Measurements from ENCODE around the gene EMP1.

Gene EMP1, protein sequence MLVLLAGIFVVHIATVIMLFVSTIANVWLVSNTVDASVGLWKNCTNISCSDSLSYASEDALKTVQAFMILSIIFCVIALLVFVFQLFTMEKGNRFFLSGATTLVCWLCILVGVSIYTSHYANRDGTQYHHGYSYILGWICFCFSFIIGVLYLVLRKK
- total RNA-seq, result 436 to 1,409 (median 787) reads per million in 17 experiments

DNA sequence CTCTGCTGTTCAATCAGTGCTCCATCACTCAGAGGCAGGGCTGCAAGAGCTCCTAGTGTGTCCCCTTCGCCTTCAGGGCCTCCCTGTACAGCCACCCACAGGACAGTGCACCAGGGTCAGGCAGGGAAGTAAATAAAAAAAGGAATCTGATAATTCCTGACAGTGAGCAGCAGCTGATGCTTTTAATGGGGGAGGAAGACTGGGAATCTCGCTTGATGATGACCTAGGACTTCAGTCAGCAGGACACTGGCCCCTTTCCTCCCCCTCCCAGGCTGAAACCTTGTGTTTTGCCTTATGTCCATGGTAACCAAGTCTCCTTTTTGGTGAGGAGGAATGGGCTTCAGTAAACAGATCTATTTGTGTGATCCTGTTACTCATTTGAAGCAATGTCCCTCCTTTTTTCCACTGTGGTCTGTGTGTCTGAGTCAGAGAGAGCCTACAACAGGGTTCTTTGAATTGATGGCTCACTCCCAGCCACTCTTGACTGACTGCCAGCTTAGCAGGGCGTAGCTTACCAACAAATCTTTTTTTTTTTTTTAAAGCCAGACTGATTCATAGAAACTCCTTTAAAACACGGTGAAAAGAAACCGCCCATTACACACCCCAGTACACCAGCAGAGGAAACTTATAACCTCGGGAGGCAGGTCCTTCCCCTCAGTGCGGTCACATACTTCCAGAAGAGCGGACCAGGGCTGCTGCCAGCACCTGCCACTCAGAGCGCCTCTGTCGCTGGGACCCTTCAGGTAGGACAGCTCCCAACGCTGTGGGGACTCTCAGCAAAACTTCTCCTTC, at the start of gene EMP1:
Gene EMP1, plus strand, starts transcription at position 597 of the 792 bp plus-strand sequence. CDS start 14,785 bp downstream, outside the sequence.
- DNase-seq, result peak; percentile 82 to 96 (median 86)

DNA sequence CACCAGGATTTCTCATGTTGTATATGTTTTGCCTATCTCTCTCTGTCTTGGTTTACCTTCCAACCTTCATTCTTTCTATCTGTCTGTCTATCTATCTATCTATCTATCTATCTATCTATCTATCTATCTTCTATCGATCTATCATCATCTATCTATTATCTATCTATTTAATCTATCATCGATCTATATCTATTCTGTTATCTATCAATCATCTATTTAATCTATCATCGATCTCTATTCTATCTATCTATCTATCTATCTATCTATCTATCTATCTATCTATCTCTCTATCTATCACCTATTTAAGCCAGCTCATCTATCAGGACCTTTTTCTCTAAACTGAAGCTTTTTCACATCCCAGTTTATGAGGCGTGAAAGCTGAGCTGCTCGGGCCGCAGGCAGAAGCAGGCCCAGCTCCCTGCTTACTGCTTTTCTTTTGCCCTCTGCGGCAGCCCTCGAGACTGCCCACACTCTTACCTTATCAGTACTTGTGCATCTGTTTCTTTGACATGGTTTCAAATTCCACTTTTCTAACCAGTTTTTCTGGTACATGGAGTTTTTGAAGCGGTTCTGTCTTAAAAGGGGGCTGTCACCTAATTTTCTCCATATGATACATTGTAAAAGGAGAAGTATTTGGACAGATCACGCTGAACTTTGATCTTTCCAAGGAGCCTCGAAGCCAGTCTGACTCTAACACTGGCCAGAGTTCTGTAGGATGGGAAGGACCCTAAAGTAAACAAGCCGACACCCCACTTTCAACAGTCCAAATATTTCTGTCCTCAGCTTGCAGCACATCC, 48.6 kb upstream of the EMP1 start:
- DNase-seq, result peak in 1 of 4 experiments; percentile 27

DNA sequence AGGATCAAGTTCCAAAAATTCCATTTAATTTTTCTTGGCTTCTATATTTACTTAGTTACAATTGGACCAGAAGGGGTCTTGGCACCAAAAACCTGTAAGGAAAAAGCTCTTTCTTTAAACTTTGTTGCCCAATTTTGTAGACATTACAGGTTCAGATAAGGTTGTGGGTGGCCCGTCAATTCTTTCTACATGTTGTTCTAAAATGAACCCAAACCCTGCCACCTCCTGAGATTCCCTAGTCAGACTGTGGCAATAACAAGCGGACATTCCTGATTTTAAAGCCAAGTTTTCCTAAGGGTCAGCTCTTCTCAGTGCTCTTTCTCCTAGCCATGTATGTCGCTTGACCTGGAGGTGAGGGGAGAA, 48.1 kb upstream of the EMP1 start:
- DNase-seq, result no peak

DNA sequence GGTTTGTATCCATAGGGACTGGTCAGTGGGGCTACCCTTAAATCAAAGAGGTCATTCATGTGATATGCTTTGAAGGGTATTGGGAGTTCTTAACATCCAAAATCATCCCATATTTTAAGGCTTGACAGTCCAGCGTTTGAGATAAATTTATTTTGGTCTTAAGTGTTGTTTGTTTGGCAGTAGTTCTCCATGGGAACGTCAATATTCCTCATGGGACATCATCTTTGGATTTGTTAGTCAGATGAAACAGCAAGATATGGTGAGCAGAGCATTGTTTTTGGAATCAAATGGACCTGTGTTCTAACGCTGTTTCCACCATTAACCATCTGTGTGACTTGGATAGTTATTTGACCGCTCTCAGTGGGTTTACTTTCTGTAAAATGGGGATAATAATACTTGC, 47.1 kb upstream of the EMP1 start:
- no peak for DNase-seq

DNA sequence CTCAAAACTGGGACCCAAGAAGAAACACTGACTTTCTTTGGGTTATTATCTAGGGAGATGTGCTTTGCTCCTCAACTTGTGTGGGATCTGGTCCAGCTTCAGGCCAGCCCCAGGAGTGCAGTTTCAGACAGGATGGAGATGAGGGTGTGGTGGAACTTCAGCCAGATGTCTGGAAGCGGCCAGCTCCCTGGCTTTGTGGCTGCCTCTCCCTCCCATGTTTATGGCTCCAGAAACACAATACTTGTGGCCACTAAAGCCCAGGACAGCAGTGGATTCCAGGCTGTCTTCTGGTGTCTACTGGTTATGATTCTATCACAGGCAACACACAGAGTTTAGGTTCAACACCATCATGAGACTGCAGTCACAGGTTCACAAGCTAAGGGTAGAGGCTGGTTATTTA, 44.2 kb upstream of the EMP1 start:
- no peak for DNase-seq

DNA sequence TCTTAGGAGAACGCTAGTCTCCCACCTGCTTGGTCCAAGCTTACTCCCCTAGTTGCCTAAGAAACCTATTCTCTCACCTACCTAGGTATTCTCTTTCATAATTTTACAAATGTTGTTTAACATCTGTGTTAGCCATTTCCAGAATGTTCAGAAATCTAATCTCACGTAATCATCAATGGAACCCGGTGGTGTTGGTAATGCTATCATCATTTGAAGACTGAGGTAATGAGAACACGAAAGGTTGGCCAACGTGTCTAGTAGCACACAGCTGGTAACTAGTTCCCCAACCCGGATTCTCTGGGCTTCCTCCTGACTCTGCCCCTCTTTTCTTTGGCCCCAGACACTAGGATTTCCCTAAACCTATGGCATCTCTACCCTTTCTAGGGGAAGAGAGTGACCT, 43.8 kb upstream of the EMP1 start:
- DNase-seq, result peak in 2 of 4 experiments; percentile 28 to 29

DNA sequence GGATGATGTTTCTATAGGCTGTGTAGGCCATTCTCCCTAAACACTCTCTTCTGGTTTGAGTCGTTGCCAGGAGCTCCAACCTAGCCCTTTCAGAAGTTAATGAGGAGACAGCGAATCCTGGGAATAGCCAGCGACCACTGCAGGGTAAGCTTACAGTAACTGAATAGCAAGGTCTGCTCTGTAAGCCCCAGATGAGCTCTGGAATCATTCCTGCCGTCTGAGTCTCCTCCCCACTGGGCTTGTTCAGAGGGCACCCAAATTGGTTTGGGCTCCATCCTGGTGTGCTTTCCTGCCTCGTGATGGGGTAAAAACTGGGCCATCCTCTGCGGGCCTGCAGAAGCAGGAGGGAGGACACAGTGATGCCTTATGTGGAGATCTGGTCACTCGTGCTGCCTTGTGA, 43.3 kb upstream of the EMP1 start:
- DNase-seq, result no peak

DNA sequence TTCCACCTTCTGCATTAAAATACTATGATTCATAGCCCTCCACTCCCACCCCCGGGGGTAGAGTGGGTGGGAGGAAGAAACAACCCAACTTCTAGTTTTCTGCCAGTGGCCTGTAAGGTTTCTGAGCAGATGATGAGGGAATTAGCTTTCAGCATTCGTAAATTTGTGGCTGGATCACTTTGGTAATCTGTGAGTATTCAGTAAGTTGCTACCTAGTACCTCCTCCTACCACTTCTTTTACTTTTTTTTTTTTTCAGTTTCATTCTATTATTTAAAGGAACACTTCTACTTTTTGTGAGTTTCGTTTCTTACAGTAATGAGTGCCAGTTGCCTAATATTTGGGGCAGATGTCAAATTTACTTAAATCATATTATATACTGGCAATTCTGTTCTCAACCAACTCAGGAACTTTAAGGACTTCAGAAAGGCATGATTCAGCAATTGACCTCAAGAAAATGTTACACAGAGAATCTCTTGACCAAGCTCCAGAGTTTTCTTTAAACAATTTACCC, 42.4 kb upstream of the EMP1 start:
- DNase-seq, result peak; percentile 71 to 89 (median 81)

DNA sequence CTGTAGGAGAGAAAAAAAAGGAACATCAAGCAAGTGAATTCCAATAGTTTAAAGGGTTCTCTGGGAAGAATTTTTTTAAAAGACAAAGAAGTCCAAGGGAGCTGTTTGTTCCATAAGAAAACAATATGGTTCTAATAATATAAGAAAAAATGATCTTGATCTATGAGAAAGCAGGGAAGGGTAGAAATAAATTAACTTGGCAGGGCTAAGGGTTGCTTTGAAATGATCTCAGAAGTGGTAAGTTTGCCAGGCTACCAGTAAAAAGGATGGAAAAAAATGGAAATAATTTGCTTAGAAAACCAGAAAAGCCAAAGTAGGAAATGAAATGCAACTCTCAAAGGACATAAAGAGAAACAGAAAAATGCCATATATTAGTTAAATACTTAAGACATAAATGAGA, 41.7 kb upstream of the EMP1 start:
- DNase-seq, result no peak

DNA sequence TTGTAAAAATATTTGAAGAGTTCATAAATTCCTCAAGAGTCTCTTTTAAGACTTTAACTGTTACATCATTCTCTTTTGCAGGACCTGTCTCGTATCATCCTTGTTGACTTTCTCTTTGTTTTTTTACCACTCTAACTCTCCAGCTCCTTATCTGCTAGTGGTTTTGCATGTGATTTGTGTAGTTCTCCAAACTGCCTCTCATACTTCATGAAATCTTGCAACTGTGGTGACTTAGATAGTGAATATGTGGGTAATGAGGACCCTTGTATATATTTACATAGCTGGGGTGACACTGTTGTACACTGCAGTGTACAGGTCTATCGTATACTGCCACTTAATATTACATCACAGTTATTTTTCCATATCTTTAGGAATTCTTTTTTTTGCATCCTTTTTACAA, 40.2 kb upstream of the EMP1 start:
- peak in 2 of 4 experiments; percentile 38 to 43 for DNase-seq

DNA sequence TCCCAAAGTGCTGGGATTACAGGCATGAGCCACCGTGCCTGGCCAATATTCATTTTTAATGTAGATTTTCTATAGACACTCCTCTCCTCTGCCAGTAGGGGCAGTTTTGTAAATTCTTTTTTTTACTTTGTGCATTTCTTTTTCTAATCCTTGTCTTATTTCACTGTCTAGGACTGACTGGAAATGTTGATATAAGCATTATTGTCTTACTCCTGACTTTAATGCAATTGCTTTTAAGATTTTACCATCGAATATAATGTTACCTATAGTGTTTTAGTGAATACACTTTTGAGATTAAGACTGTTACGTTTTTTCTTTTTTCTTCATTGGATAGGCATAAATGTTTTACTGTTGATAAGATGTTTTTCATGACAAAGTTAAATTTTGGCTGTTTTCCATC, 35.4 kb upstream of the EMP1 start:
- no peak for DNase-seq

DNA sequence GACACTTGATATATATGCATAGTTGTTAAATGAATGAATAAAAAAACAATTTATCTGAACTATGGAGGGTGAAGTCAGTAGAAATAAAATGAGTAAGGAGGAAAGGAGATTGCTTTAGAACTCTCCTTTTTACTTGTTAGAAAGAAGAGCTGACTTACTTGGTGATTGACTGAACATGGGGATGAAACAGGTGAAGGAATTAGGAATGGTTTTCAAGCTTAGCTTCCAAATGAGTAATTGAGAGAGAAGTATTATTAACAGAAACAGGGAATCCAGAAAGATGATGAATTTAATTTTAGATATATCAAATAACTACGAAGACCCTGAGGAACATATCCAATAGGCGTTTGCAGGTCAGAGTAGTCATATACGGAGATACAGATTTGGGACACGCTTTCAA, 33.6 kb upstream of the EMP1 start:
- no peak for DNase-seq

DNA sequence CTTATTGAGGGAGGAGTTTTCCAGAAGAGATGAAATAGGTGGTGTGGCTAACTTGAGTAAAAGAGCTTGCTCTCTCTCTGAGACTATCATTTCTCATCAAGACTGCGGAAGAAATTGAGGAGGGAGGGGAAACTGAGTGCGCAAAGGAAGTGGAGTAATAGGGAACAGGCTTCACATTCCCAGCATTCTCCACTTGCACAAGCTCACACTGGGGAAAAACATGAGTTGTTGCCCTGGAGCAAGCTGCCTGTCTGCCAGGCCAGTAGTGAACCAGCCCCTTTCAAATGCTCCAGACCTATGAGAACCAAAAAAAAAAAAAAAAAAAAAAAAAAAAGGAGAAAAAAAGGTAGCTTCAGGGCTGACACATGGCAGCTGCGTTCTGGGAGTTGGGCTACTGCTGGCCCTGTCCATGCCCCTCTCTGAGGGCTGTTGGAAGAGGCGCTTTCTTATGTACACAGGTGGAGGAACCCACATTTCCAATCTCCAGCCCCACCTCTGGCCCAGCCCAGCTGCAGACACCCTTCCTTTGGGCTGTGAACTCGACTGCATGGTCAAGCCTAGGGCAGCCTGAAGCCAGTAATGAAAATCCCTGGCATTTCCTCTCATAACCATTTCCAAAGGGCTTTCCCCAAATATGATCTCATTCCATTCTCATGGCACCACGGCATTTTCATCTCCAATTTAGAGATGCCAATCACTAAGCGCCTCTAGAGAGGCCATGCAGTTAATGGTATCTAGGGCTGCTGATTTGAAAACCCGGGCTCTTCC, 32.5 kb upstream of the EMP1 start:
- no peak for DNase-seq

DNA sequence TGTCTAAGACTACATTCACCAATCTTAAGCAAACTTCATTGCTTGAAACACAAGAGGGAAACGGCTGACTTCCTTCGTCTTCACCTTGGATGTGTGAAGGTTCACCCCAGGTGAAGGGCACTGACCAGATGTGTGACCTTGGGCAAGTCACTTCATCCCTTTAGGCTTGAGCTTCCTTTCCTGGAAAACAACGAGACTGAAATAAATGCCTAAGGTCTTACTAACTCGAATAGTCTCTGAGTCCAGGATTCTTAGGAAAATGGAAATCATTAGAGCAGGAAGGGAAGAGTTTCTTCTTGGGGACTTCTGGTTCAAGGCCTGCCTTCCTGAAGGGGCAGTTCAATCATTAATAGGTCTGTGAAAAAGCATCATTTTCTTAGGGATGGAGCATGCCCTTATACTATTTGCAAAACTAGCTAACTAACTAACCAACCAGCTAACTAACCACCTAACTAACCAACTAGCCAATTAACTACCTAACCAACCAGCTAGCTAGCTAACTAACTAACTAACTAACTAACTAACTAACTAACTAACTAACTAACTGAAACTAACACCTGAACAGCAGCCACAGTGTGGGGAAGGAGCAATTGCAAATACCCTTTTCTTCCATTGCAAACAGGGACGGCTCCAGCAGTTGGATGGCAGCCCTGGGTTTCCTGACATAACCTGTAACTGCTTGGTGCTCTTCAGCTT, 31.5 kb upstream of the EMP1 start:
- DNase-seq, result no peak

DNA sequence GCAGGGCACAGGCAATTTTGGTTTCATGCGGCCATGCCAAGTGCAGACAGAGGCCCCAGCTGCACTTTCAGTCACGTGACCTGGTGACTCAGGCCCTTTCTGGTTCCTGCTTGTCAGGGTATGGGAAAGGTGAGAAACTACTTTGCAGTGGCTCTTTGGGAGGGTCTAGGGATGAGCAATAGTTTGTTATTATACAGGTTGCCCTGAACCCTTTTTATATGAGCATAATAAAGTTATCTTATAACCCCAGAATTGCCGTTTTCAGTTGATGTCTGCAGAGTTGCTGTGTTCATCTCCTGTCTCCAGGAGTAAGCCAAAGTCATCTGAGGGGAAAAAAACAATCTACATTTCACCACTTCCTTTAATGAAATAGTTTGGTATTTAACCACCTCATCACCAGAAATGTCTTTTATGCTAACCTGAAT, 30.9 kb upstream of the EMP1 start:
- peak; percentile 46 to 75 (median 74) for DNase-seq

DNA sequence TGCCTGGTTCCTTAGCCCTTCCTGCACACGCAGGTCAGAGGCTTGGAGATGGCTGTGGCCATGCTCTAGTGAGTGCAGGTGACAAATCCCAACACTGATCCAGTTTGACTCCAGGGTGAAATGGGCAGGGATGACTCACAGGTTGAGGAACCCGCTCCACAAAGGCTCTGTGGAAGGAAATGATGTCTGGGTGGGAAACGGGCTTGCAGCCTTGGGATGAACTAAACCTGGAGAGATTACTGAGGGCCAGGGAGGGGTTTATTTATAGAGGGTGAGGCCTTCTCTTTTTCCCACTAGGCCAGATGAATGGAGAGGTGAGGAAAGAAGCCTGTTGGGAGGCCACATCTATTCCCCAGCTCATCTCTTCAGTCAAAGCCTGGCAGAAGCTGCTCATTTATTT, 29.3 kb upstream of the EMP1 start:
- DNase-seq, result no peak

DNA sequence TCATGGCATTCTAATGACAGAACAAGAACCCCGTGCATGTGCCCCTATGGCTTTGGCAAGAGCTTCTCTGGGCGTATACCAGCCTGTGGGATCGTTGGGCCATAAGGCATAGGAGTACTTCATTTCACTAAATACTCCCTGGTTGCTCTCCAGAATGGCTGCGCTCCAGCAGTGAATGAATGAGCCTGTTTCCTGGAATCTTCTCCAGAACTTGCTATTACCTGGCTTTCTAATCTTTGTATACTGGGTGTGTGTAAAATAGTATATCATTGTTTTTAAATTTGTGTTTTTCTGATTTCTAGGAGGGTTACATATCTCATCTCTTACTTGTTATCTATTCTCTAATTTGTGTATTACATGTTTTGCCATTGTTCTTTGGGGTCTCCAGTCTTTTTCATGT, 28.6 kb upstream of the EMP1 start:
- DNase-seq, result no peak

DNA sequence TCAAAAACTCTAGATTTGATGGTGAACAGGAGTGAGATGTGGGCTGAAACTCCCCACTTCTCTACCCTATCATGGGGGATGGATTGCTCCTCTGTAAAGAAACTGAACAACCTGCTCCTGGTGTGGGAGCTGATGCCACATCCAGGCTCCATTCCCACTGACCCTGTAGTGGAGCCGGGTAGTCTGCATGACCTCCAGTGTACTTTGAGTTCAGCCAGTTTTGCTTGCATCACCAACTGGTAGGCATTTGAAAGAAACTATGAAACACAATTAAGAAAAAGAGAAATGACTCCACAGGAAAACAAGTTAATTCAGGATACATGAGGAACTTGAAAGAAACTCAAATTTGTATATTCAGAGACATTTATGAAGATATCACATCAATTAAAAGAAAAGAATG, 27.3 kb upstream of the EMP1 start:
- peak in 3 of 4 experiments; percentile 31 to 52 (median 43) for DNase-seq

DNA sequence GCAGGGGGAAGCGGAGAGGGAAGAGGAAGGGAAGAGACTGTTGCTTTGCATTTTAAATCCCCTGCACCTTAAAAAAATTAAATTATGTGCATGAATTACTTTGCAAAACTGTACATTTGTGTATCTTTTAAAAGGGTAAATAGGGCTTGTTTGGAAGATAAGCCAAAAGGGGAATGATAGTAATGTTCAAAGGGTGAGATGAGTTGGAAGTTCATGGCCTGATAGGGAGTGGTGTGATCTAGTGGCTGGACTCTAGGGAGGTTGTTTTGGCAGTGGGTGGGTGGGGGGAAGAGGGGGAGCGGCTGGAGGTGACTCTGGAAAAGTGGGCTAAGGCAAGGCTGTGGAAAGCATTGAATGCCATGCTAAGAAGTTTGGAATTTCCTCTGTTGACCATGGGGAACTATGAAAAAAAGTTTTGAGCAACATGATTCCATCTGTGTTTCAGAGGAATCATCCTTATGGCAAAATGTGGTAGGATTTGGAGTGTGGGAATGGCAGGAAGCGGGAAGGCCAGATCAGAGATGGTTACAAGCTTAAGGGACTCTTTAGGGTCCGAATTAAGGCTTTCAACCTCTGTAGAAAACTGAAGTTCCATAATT, 25.5 kb upstream of the EMP1 start:
- DNase-seq, result no peak

DNA sequence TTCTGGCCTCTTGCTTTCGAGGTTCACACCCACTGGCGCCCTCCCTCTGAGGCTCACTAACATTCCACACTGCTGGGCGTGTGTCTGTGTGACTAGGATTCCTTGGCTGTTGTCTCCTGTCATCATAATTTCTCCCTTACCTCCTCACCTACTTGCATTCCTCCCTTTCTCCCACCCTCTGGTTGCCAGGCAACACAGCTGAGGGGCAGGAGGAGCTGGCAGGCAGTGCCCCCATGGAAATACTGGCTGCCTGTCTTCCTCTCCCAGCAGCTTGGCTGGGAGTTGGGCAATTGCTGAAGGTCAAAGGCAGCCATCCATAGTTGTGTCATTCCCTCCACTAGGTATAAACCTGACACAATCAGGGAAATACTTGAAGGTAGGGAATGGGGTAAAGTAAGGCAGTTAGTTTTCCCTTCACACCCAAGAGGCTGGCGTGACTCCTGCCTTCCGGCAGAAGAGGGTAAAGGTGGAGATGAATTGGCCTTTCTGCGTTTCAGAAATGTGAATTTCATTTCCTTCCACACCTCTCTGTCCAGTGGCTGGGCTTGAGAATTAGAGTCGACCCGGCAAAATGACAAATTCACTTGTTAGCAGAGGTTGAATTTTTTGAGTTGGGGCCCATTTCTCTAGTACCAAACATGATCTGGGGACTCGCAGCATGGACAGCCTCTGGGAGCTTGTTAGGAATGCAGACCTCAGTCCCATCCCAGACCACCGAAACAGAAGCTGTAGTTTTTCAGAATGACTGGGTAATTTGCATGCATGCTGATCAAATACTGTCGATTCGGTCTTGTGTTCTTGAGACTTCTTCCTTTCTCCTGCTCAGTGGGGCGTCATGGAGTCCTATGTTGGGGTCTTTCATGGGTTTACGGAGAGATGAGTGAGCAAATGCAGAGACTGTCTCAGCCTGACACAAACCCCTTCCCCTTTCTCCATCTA, 24.3 kb upstream of the EMP1 start:
- DNase-seq, result peak in 1 of 4 experiments; percentile 32

Data from suppressor macrophage (primary cell).